IMR-90 (cell line): Measurements from ENCODE around the gene KCNA10. TPM values are rescaled to one million over a fixed set of nuclear protein-coding genes. Genes with fewer than 3 reads are reported as not detected.

ENCODE experiments used
- ATAC-seq: fragments of 200-7000 bp; cut with Tn5 transposase; 2 replicates; pipeline ENCODE4 v1.9.1; 2020; ENCODE audit warnings: low read depth, mild to moderate bottlenecking, moderate library complexity
- BruUV-seq: library from RNA; stranded (reverse); fragments of 400-500 nt; replicated peaks from 2 replicates; lab custom pipeline; 2021; lab: Mats Ljungman, UMichigan
- CTCF ChIA-PET: fragments of 300-600 bp; formaldehyde crosslinking; extraction: SDS; loops from one replicate; lab custom pipeline; 2021; ENCODE audit warnings: antibody characterized with exemption; lab: Yijun Ruan, JAX
- POLR2A ChIA-PET: fragments of 300-600 bp; sonication (Branson Sonifier 250); formaldehyde crosslinking; loops from one replicate; lab custom pipeline; 2022; ENCODE audit warnings: antibody characterized with exemption; ENCODE audit not compliant: unreplicated experiment; lab: Charles Lee
- DNase-seq: peaks from one replicate; pipeline ENCODE4 v3.0.0; 2013
- H2AFZ ChIP-seq: replicated peaks from 2 replicates; pipeline ENCODE3; 2013; ENCODE audit warnings: low read length, mild to moderate bottlenecking; ENCODE audit not compliant: poor library complexity
- H2AK5ac ChIP-seq: 2 replicates; pipeline ENCODE4 v1.6.1; 2013; ENCODE audit warnings: low read depth, low read length, inconsistent platforms
- H2AK9ac ChIP-seq: replicated peaks from 2 replicates; pipeline ENCODE3; 2013; ENCODE audit warnings: mild to moderate bottlenecking, low read depth, low read length, moderate library complexity; ENCODE audit not compliant: poor library complexity
- H2BK120ac ChIP-seq: 2 replicates; pipeline ENCODE4 v1.6.1; 2013; ENCODE audit warnings: low read depth, low read length, inconsistent platforms
- H2BK15ac ChIP-seq: 3 replicates; pipeline ENCODE4 v1.6.1; 2013; ENCODE audit warnings: low read depth, low read length, inconsistent platforms
- H2BK20ac ChIP-seq: 2 replicates; pipeline ENCODE4 v1.6.1; 2013; ENCODE audit warnings: low read depth, mild to moderate bottlenecking, inconsistent platforms, low read length, moderate library complexity
- H2BK5ac ChIP-seq: 2 replicates; pipeline ENCODE4 v1.6.1; 2013; ENCODE audit warnings: mild to moderate bottlenecking, low read depth, low read length, inconsistent platforms; ENCODE audit not compliant: poor library complexity, severe bottlenecking
- H3K14ac ChIP-seq: replicated peaks from 2 replicates; pipeline ENCODE4 v1.6.1; 2013; ENCODE audit warnings: low read depth, low read length, inconsistent platforms
- H3K18ac ChIP-seq: 2 replicates; pipeline ENCODE4 v1.6.1; 2013; ENCODE audit warnings: low read depth, low read length, control low read depth
- H3K23ac ChIP-seq: 2 replicates; pipeline ENCODE4 v1.6.1; 2013; ENCODE audit warnings: low read depth, low read length, inconsistent platforms
- H3K27ac ChIP-seq: 2 replicates; pipeline ENCODE4 v1.5.1; 2013; ENCODE audit warnings: mild to moderate bottlenecking, control low read depth, low read length; ENCODE audit not compliant: insufficient read depth
- H3K27me3 ChIP-seq: 2 replicates; pipeline ENCODE4 v1.6.1; 2013; ENCODE audit warnings: low read length; ENCODE audit not compliant: control insufficient read depth, insufficient read depth
- H3K36me3 ChIP-seq: 2 replicates; pipeline ENCODE4 v1.6.1; 2013; ENCODE audit warnings: low read length, mixed read lengths; ENCODE audit not compliant: control insufficient read depth, insufficient read depth
- H3K4ac ChIP-seq: 2 replicates; pipeline ENCODE4 v1.6.1; 2013; ENCODE audit warnings: low read depth, low read length, inconsistent platforms
- H3K4me1 ChIP-seq: 2 replicates; pipeline ENCODE4 v1.6.1; 2013; ENCODE audit warnings: low read length, mixed read lengths; ENCODE audit not compliant: control insufficient read depth, insufficient read depth
- H3K4me2 ChIP-seq: 2 replicates; pipeline ENCODE4 v1.6.1; 2013; ENCODE audit warnings: low read depth, mild to moderate bottlenecking, control low read depth, low read length, moderate library complexity
- H3K4me3 ChIP-seq: 2 replicates; pipeline ENCODE4 v1.5.1; 2013; ENCODE audit warnings: low read depth, mild to moderate bottlenecking, control low read depth, low read length, moderate library complexity; ENCODE audit not compliant: insufficient read depth
- H3K56ac ChIP-seq: 2 replicates; pipeline ENCODE4 v1.6.1; 2013; ENCODE audit warnings: low read length, inconsistent platforms; ENCODE audit not compliant: insufficient read depth; ENCODE audit errors: extremely low read depth
- H3K79me1 ChIP-seq, 2 experiments: 2 replicates each; pipeline ENCODE4 v1.6.1; 2013; ENCODE audit warnings: low read length in 2 of 2, inconsistent platforms in 1 of 2, low read depth in 1 of 2
- H3K9ac ChIP-seq: 2 replicates; pipeline ENCODE4 v1.6.1; 2013; ENCODE audit warnings: low read depth, low read length, control low read depth
- H3K9me1 ChIP-seq: 2 replicates; pipeline ENCODE4 v1.6.1; 2013; ENCODE audit warnings: low read length, inconsistent platforms; ENCODE audit not compliant: insufficient read depth
- H3K9me3 ChIP-seq: 2 replicates; pipeline ENCODE4 v1.6.1; 2013; ENCODE audit warnings: low read length; ENCODE audit not compliant: control insufficient read depth, insufficient read depth
- H4K20me1 ChIP-seq: 2 replicates; pipeline ENCODE4 v1.6.1; 2013; ENCODE audit warnings: low read length, inconsistent platforms; ENCODE audit not compliant: insufficient read depth
- H4K5ac ChIP-seq: 2 replicates; pipeline ENCODE4 v1.6.1; 2013; ENCODE audit warnings: mild to moderate bottlenecking, low read depth, low read length, control low read depth
- H4K8ac ChIP-seq, 2 experiments: 2 replicates each; pipeline ENCODE4 v1.6.1; 2013; ENCODE audit warnings: low read depth in 2 of 2, low read length in 2 of 2, control low read depth in 1 of 2, inconsistent platforms in 1 of 2
- H4K91ac ChIP-seq: 2 replicates; pipeline ENCODE4 v1.6.1; 2013; ENCODE audit warnings: low read depth, low read length, inconsistent platforms; ENCODE audit not compliant: insufficient read depth
- BHLHE40 ChIP-seq: fragments of 150-350 bp; IDR thresholded peaks from 2 replicates; pipeline ENCODE4 v1.6.1; 2016; ENCODE audit warnings: mild to moderate bottlenecking, low read depth, low read length
- FOS ChIP-seq: fragments of 150-350 bp; IDR thresholded peaks from 2 replicates; pipeline ENCODE4 v1.6.1; 2016; ENCODE audit warnings: low read depth, low read length
- MXI1 ChIP-seq: IDR thresholded peaks from 2 replicates; pipeline ENCODE4 v1.6.1; 2012; ENCODE audit warnings: low read depth, mild to moderate bottlenecking, low read length, moderate library complexity, borderline replicate concordance
- POLR2A ChIP-seq: IDR thresholded peaks from 2 replicates; pipeline ENCODE4 v1.6.1; 2012; ENCODE audit warnings: mild to moderate bottlenecking, low read depth, low read length
- SMC3 ChIP-seq: fragments of 150-350 bp; IDR thresholded peaks from 2 replicates; pipeline ENCODE4 v1.6.1; 2016; ENCODE audit warnings: low read depth, mild to moderate bottlenecking, antibody characterized with exemption, low read length, moderate library complexity
- WGBS, 2 experiments: methylation state at CpG; one replicate each; pipeline versions ENCODE4 v1.1.5 to v1.1.7; 2013; ENCODE audit warnings: missing lambda C conversion rate in 2 of 2; ENCODE audit not compliant: insufficient read length in 1 of 2; ENCODE audit errors: extremely low coverage in 2 of 2; 5-methylcytosine and 5-hydroxymethylcytosine counted together
- dilution Hi-C: fragments of 300-500 bp; cut with HindIII; formaldehyde crosslinking; loops from one replicate; pipeline ENCODE4 v1.14.3; 2018; ENCODE audit warnings: low sequenced_read_pairs; ENCODE audit not compliant: unreplicated experiment
- in situ Hi-C: fragments of 300-500 bp; cut with MboI; formaldehyde crosslinking; loops from 3 replicates; pipeline ENCODE4 v1.14.3; 2019; ENCODE audit warnings: low sequenced_read_pairs, inconsistent platforms, mixed read lengths
- intact Hi-C: fragments of 100-400 bp; cut with micrococcal nuclease; formaldehyde crosslinking; loops from 2 replicates; pipeline ENCODE4 v1.10.0; 2022
- polyA plus RNA-seq, 3 experiments: library from polyadenylated mRNA; depleted of rRNA; stranded (reverse); fragments of >200 nt; gene quantifications; 2 replicates each; pipeline ENCODE4 v1.2.3, GENCODE V29; 2012; ENCODE audit warnings: low replicate concordance in 1 of 3
- total RNA-seq: library from RNA; depleted of rRNA; stranded (reverse); fragments of >200 nt; gene quantifications from 2 replicates; pipeline ENCODE4 v1.2.3, GENCODE V29; 2012
- TF ChIP-seq, protein P1 (sequence below): fragments of 150-350 bp; IDR thresholded peaks from 2 replicates; pipeline ENCODE4 v1.6.1; 2017; ENCODE audit warnings: mild to moderate bottlenecking, antibody characterized with exemption, low read length, low read depth

Gene KCNA10
- total and polyA plus RNA-seq, 2 of the 4 experiments (the other 2 are of a cell fraction) = not detected

DNA sequence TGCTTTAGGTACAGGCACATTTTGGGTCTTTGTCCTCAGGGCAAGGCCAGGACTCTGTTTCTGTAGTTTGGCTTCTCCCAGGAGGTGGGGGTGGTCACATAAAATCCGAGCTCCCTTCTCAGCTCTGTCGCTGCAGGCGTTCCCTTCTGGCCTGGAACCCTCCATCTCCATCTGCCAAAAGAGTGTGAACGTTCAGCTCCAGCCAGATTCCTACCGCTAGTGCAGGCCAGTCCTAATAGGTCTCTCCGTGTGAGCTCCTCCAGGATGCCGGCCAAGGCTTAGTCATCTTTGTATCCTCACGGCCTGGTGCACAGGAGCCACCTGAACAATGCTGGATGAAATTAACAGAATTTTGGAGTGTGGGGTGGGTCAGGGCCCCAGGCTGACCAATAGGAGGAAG lies 19.9 kb upstream of the KCNA10 start:
- Histone ChIP-seq H4K8ac (no peak overlapping the region), H2BK15ac (no peak overlapping the region), H3K9me3 (no peaks in the 10 kb centered on the region), H4K20me1 (no peaks in the 10 kb centered on the region), H3K79me1 (no peaks in the 10 kb centered on the region), H2BK20ac (no peak overlapping the region), H3K4me1 (no peaks in the 10 kb centered on the region), H3K56ac (no peak overlapping the region), H3K4me3 (no peak overlapping the region), H3K4ac (no peak overlapping the region), H3K18ac (no peak overlapping the region), H3K27ac (no peak overlapping the region), H3K23ac (no peak overlapping the region), H2AFZ (no peak overlapping the region), H2BK5ac (no peak overlapping the region), H3K14ac (no peak overlapping the region), H3K9ac (no peak overlapping the region), H4K91ac (no peak overlapping the region), H2AK9ac (no peak overlapping the region), H4K5ac (no peak overlapping the region), H3K9me1 (no peaks in the 10 kb centered on the region), H2BK120ac (no peak overlapping the region), H3K27me3 (peaks cover 8% of the 10 kb centered on the region; the same call in 1 of the 2 replicates), H3K36me3 (no peaks in the 10 kb centered on the region), H3K4me2 (no peak overlapping the region), H2AK5ac (no peak overlapping the region)
- ChIA-PET POLR2A (no interaction called here), CTCF (no interaction called here)
- intact Hi-C loops (no loop called here), in situ Hi-C loops (no loop called here), dilution Hi-C loops (no loop called here)
- no peak for TF ChIP-seq FOS
- no peak for TF ChIP-seq MXI1
- no peak for TF ChIP-seq SMC3
- TF ChIP-seq BHLHE40 = no peak
- TF ChIP-seq, protein P1, sequence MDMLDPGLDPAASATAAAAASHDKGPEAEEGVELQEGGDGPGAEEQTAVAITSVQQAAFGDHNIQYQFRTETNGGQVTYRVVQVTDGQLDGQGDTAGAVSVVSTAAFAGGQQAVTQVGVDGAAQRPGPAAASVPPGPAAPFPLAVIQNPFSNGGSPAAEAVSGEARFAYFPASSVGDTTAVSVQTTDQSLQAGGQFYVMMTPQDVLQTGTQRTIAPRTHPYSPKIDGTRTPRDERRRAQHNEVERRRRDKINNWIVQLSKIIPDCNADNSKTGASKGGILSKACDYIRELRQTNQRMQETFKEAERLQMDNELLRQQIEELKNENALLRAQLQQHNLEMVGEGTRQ = no peak
- no peak for TF ChIP-seq POLR2A
- 62% methylated on average over 6 of the region's 8 CpGs; no CpG with 5 or more reads in 1 of the 2 experiments for WGBS, 2 experiments
- BruUV-seq = no TSS peak
- no peak for DNase-seq
- no peak for ATAC-seq
